Stimulated activated CD4-positive, alpha-beta T cell treated with anti-CD3 and anti-CD28 coated beads, Interleukin-2, amount 100 ng/mL, for 48 hours (primary cell): ENCODE measurements around the gene NGRN.

ENCODE experiments used
- DNase-seq, 2 donors: peaks; one replicate each; pipeline ENCODE4 v3.0.0-alpha.2; 2020

The NGRN gene, protein sequence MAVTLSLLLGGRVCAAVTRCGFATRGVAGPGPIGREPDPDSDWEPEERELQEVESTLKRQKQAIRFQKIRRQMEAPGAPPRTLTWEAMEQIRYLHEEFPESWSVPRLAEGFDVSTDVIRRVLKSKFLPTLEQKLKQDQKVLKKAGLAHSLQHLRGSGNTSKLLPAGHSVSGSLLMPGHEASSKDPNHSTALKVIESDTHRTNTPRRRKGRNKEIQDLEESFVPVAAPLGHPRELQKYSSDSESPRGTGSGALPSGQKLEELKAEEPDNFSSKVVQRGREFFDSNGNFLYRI

DNA sequence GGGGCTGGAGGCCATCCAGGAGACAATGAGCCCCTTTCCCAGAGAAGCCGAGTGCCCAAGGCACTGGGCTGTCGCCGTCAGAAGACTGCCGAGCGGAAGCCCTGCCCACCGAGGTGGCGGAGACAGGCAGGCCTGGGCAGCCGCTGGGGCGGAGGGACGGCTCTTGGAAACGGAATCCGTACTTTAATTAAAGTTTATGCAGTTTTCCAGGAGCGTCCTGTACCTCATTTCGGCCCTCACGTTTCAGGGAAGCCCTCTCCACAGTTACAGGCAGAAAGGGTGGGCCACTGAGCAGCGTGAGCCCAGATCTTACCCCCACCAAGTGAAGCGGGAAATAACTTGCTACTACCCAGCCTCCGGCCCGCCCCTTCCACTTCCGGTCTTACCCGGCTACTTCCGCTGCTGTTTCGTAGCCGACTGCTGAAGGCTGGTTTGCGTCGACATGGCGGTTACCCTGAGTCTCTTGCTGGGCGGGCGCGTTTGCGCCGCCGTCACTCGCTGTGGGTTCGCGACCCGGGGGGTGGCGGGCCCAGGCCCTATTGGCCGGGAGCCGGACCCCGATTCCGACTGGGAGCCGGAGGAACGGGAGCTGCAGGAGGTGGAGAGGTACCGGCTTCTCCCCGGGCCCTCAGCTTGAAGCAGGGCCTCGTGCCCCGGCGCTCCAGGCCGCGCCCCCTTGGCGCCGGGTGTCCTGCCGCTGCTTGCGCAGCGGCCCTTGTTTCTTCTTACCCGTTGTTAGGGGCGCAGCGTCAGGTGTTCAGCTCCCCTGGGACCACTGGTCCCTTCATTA, at the start of gene NGRN:
TSS of gene NGRN (plus strand) at position 402 of the 790 bp plus-strand sequence. CDS start at position 443, 41 bp downstream.
- peak; percentile 82 to 86 for DNase-seq

DNA sequence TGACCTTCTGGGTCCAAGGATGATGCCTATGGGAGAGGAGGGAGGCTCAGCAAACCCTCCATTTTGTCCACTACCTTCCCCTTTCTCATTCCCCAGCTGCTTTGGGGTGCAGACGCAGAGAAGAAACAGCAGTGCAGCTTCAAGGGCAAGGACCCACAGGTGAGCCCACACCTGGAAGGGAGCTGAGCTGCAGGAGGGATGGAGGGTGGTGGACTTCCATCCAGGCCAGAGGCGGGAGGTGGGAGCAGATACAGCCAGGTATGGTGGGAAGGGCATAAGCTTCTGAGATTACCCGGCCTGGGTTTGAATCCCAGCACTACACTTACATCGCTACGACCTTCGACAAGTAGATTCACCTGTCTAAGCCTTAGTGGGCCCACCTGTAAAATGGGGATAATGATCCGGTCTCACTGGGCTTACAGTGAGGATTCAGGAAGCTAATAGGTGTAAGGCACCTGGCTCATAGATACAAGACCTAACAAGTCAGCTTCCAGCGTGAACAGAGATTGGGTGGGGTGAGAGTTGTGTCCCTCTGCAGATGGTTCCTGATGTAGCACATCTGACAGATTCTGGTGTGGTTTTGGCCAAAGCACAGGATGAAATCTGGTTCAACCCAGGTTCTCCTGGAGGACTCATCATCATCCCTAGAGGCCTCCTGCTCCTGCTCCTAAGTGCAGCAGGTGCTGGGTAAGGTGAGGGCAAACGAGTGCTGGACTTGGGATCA, 47.6 kb upstream of the NGRN start:
- no peak for DNase-seq

DNA sequence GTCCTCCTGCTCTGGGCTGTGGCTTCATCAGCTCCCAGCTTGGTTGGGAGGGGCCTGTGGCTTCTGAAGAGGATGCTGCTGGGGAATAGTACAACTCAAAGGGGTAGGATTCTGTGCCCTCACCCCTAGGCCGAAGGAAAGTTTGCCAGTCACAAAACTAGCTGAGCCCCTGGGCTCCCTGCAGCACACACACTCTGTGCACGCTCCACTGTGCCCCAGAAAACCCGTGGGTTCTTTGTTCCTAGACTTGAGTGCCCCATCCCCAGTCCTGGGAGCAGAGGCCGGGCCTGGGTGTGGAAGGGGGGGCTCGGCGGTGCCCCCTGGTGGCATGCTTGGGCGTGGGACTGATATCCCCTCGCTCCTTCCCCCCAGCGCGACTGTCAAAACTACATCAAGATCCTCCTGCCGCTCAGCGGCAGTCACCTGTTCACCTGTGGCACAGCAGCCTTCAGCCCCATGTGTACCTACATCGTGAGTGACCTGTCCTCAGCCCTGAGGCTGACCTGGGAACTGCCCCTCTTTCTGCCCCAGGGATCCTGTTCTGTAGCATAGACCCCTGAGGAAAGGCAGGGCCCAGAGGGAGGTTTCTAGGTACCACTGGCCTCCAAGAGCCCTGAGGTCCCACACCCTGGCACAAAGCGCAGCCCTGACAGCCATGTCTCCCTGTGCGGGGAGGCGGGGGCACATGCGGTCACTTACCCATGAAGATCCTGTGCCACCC, 45.9 kb upstream of the NGRN start:
- peak; percentile 50 to 61 for DNase-seq

DNA sequence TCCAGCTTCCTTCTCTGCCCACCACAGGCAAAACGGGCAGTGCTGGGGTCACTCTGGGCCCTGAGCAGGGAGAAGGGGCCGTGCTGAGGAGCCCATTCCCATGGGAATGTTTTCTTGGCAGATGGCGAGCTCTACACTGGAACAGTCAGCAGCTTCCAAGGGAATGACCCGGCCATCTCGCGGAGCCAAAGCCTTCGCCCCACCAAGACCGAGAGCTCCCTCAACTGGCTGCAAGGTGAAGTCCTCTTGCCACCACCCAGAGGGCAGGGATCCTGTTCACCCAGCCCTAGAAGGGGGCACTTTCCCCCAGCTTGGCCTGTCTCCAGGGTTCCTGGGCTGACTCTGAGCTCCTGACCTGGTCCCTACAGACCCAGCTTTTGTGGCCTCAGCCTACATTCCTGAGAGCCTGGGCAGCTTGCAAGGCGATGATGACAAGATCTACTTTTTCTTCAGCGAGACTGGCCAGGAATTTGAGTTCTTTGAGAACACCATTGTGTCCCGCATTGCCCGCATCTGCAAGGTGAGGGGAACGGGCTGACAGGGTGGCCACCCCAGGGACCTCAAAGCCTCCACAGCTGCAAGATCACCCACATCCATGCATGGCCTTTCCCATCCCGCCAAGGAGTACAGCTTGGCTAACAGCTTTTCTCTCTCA, 44.1 kb upstream of the NGRN start:
- DNase-seq: no peak

DNA sequence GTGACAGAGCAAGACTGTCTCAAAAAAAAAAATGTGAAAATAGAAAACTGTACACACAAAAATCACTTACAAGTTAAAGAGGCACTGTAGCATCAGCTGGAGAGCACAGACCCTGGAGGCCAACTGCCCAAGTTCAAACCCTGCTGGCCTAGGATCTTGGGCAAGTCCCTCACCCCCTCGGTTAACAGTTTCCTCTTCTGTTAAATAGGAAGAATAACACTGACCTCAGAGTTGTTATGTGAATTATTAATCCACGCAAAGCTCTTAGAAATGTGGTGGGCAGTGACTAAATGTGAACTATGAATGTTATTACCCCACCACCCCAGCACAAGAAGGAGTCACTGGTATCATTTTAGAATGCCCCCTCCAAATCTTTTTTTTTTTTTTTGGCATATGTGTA, 42.9 kb upstream of the NGRN start:
- DNase-seq: no peak

DNA sequence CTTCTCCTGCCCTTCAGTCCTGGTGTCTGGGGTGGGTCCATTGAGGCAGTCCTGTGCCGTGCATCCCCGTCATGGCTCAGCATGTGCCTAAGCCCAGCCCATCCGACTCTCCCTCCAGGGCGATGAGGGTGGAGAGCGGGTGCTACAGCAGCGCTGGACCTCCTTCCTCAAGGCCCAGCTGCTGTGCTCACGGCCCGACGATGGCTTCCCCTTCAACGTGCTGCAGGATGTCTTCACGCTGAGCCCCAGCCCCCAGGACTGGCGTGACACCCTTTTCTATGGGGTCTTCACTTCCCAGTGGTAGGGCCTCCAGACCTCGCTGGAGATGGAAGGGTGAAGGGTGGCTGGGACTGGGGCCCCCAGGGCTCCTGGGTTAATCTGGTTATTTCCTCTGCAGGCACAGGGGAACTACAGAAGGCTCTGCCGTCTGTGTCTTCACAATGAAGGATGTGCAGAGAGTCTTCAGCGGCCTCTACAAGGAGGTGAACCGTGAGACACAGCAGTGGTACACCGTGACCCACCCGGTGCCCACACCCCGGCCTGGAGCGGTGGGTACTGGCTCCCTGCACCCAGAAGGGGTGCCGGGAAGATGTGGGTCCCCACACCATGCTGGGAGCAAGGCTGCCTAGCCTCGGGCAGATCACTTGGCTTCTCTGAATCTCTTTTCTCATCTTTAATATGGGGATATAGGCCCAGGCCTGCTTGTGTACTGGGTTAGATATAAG, 41.9 kb upstream of the NGRN start:
- no peak for DNase-seq

DNA sequence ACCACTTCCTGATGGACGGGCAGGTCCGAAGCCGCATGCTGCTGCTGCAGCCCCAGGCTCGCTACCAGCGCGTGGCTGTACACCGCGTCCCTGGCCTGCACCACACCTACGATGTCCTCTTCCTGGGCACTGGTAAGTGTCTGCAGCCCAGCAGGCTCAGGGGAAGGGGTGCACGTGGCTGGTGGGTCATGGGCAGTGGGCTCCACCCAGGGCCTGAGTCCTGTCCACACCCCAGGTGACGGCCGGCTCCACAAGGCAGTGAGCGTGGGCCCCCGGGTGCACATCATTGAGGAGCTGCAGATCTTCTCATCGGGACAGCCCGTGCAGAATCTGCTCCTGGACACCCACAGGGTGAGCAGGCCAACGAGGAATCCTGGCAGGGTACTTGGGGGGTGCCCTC, 40.4 kb upstream of the NGRN start:
- no peak for DNase-seq

DNA sequence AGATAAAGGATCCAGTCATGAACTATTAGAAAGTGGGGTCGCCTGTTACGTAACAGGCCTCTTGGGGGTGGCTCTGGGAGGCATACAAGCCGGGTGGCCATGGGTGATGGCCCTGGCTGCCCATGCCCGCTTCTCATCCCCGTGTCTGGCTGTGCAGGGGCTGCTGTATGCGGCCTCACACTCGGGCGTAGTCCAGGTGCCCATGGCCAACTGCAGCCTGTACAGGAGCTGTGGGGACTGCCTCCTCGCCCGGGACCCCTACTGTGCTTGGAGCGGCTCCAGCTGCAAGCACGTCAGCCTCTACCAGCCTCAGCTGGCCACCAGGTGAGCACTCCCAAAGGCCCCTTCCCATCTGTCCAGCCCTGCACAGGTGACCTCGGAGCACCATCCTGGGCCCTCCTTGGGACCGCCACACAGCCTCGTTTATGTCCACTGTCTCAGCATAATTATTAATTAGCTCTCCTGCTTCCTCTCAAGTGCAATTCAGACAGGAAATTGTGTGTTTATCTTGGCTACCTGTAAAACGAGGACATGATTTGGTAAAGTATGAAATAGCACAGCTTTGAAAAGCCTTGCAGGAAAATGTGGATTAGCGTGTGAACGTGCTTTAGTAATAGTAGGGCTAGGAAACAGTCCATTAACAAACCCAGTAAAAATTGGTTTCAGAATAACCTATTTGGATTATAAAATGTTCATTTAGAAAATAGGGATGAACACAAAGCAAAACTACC, 39.8 kb upstream of the NGRN start:
- DNase-seq: no peak

DNA sequence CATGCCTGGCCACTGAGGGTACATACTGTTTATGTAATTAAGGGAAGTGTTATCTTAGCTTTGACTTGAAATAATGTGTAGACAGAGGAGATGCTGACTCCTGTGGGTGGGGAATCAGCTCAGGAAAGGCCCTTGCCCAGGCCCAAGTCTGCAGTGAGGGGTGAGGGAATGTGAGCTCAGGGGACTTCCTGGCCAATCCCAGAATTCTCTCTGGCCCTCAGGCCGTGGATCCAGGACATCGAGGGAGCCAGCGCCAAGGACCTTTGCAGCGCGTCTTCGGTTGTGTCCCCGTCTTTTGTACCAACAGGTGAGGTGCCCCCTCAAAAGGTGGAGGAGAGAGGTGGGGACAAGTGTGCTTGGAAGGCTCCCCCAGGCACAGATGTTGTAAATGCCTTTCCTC, 38.1 kb upstream of the NGRN start:
- DNase-seq: no peak

DNA sequence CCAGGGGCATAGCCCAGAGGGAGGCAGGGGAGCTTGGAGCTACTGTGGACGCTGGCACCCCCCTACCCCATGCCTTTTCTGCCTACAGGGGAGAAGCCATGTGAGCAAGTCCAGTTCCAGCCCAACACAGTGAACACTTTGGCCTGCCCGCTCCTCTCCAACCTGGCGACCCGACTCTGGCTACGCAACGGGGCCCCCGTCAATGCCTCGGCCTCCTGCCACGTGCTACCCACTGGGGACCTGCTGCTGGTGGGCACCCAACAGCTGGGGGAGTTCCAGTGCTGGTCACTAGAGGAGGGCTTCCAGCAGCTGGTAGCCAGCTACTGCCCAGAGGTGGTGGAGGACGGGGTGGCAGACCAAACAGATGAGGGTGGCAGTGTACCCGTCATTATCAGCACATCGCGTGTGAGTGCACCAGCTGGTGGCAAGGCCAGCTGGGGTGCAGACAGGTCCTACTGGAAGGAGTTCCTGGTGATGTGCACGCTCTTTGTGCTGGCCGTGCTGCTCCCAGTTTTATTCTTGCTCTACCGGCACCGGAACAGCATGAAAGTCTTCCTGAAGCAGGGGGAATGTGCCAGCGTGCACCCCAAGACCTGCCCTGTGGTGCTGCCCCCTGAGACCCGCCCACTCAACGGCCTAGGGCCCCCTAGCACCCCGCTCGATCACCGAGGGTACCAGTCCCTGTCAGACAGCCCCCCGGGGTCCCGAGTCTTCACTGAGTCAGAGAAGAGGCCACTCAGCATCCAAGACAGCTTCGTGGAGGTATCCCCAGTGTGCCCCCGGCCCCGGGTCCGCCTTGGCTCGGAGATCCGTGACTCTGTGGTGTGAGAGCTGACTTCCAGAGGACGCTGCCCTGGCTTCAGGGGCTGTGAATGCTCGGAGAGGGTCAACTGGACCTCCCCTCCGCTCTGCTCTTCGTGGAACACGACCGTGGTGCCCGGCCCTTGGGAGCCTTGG, 37.4 kb upstream of the NGRN start:
- DNase-seq: no peak

DNA sequence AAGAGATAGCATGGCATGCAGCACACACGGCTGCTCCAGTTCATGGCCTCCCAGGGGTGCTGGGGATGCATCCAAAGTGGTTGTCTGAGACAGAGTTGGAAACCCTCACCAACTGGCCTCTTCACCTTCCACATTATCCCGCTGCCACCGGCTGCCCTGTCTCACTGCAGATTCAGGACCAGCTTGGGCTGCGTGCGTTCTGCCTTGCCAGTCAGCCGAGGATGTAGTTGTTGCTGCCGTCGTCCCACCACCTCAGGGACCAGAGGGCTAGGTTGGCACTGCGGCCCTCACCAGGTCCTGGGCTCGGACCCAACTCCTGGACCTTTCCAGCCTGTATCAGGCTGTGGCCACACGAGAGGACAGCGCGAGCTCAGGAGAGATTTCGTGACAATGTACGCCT, 36.5 kb upstream of the NGRN start:
- no peak for DNase-seq

DNA sequence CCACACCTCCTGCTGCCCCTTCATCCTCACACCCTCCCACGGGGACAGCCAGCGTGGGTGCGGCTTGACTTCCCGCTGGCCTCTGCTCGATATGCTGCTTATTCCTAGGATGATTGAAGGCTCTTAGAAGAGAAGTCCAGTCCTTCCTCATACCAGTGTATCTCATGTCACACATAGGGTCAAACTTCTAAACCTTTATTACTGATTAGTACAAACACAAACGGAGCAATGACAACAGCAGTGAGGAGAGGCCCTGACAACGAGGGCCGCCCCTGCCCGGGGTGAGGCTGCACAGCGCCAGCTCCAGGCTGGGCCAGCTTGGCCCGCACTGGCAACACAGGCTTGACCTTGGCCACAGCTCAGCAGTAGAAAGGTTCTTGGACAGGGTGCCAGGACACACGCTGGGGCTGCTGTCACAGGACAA, 35.4 kb upstream of the NGRN start:
- no peak for DNase-seq

DNA sequence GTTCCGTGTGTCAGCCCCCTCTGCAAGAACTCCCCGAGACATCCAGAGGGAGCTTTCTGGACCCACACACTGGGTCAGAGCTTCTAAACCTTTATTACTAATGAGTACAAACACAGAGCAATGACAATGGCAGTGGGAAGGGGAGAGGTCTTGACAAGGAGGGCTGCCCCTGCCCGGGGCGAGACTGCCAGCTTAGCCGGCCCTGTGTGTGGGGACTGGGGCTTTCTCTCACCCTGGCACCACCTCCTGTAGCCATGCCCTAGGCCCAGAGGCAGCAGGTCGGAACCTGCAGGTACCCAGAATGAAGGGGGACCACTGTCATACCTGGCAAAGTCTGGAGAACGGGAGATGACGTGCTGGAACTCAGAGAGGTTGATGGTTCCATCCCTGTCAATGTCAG, 34.9 kb upstream of the NGRN start:
- no peak for DNase-seq

DNA sequence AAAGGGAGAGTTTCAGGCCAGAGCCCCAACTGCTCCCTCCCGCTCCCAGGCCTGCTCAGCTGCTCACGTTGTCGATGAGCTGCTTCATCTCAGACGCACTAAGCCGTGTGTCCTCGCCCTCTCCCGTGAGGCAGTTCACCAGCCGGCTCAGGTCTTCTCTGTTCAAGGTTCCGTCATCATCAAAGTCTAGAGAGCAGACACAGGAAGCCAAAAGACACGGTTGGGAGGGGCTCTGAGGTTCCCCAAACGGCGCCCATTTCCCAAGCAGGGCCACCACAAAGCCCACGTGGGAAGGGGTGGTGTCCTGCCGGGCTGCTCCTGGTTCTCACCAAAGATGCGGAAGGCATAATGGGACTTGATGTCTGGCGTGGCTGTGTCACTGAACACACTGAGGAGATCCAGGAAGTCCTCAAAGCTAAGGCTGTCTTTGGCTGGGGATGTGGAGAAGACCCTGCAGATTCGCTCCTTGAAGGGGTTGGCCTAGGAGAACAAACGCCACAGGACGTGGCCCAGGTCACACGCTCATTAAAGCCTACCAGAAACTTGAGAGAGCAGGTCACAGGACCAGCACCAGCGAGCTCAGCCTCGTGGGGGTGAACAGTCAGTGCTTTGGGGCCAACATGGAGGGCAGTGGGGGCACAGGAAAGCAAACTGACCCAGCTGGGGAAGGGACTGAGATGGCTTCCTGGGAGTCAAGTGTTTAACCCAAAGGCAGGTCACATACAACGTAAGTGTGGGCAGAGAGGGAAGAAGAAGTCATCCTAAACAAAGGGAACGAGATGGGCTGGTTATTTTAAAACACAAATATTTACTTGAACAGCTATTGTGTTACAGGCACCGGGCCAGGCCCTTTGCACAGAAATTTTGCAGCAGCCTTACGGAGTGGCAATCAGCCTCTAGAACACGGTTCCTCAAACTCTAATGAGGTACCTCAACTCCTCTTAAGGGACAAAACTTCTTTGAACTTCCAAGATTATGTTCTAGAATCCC, 34.1 kb upstream of the NGRN start:
- DNase-seq: peak; percentile 46 to 52

DNA sequence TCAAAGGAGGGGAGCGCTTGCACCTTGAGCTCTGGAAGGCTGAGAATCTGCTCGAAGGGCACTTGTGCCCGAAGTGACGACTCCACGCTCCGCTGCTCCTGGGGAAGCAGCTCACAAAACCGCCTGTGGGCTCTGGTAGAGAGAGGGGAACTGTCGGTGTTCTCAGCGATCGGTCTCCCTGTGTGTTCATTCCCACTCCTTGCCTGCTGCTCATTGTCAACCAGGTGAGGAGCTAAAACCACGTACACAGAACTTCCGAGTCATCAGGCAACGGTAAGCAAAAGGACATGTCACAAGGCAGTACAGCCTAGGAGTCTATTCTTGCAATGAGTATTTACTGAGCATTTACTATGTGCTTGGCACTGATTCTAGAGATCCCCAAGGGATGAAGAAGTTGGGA, 33.3 kb upstream of the NGRN start:
- no peak for DNase-seq

DNA sequence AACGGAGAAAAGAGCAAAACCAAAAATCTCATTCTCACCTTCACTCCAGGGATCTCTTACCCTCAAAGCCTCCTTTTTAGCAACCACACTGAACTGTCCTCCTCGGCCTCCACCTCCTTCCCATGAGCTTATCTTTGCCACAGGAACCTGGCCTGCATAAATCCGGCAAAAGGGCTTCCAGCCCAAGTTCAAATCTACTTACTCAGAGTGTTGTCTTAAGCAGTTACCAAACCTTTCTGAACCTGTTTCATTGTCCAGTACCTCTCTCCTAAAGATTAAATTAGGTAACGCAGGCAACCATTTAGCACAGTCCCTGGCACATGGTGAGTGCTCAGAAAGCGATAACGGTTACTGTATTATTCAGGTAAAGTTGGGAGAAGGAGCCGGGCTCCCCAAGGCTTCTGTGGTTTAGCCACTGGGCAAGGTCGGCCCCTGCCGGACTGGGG, 32.5 kb upstream of the NGRN start:
- DNase-seq: no peak

DNA sequence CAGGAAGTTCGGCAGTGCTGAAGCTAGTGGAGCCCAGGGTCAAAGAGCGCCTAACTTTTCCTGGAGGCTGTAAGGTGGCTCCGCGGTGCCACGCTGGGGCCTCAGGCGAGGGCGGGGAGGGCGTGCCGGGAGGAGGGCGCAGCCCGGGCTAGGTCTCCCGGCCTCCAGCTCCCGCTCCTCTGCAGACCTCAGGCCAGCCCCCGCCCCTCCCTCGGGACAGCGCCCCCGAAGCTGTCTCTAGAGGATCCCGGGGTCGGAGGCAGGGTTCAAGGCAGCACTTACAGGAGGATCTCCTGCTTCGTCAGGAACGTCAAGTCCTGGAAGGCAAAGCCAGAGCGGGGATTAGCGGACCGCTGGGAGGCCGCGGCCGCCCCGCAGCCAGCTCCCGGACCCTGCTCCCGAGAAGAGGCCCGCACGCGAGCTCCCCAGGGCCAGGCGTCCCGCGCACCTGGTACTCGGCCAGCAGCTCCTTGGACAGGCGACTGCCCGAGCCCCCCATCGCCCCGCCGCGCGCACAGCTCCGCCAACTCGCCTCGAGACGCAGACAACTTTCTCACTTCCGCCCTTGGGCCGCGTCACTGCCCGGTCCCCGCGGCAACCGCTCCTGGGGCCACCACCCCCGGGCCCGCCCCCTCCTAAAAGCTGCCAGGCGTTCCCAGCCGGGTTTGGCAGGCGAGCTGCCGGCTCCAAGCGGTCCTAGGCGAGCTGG, 31.9 kb upstream of the NGRN start, which contains the start of gene CIB1:
TSS of gene CIB1 (minus strand) at position 555 of the 709 bp plus-strand sequence. CDS start at position 499, 56 bp downstream.
- peak; percentile 53 to 95 for DNase-seq
